Skin epidermis (tissue), 12 donors: Measurements from ENCODE around the gene APCDD1L.

Experiments used
- H3K27ac ChIP-seq, 21 experiments: fragments of 200-600 bp; sonication (generic) in 11 of 21; one replicate each; pipeline ENCODE4 v1.5.0; 2020; ENCODE audit warnings: mild to moderate bottlenecking in 3 of 21, inconsistent platforms in 2 of 21, moderate library complexity in 2 of 21
- H3K4me3 ChIP-seq, 7 experiments: fragments of 200-600 bp; sonication (generic) in 2 of 7; one replicate each; pipeline ENCODE4 v1.5.0; 2020; ENCODE audit warnings: inconsistent platforms in 2 of 7, mild to moderate bottlenecking in 2 of 7, moderate library complexity in 1 of 7

Gene APCDD1L

GRCh38 chr20:58495623-58496428, 19.4 kb downstream of the APCDD1L start:
- H3K4me3 ChIP-seq: no peak overlapping the region
- no peak overlapping the region for H3K27ac ChIP-seq

- H3K27ac ChIP-seq: no peak overlapping the region
- no peak overlapping the region for H3K4me3 ChIP-seq
Observed at GRCh38 chr20:58494923-58495622, 20.1 kb downstream of the APCDD1L start.

GRCh38 chr20:58492795-58493524, 22.2 kb downstream of the APCDD1L start:
- Histone ChIP-seq H3K27ac (no peak overlapping the region), H3K4me3 (no peak overlapping the region)

GRCh38 chr20:58492074-58492718, 23.0 kb downstream of the APCDD1L start:
- H3K4me3 ChIP-seq: no peak overlapping the region

GRCh38 chr20:58486207-58486606, 29.0 kb downstream of the APCDD1L start:
- Histone ChIP-seq H3K27ac (no peak overlapping the region), H3K4me3 (no peak overlapping the region)

More at GRCh38 chr20:58492074-58492718, 23.0 kb downstream of the APCDD1L start:
- no peak overlapping the region for H3K27ac ChIP-seq

- Histone ChIP-seq H3K27ac (no peak overlapping the region), H3K4me3 (no peak overlapping the region)
Observed at GRCh38 chr20:58485393-58485792, 29.8 kb downstream of the APCDD1L start.

GRCh38 chr20:58483470-58483869, 31.7 kb downstream of the APCDD1L start:
- Histone ChIP-seq H3K27ac (no peak overlapping the region), H3K4me3 (no peak overlapping the region)

GRCh38 chr20:58483051-58483450, 32.1 kb downstream of the APCDD1L start:
- no peak overlapping the region for H3K4me3 ChIP-seq

GRCh38 chr20:58482416-58482815, 32.8 kb downstream of the APCDD1L start:
- Histone ChIP-seq H3K4me3 (no peak overlapping the region), H3K27ac (no peak overlapping the region)

More at GRCh38 chr20:58483051-58483450, 32.1 kb downstream of the APCDD1L start:
- no peak overlapping the region for H3K27ac ChIP-seq

GRCh38 chr20:58481481-58482021, 33.6 kb downstream of the APCDD1L start:
- no peak overlapping the region for H3K4me3 ChIP-seq
- H3K27ac ChIP-seq: no peak overlapping the region

GRCh38 chr20:58480551-58481336, 34.5 kb downstream of the APCDD1L start:
- peak overlapping the region in 1 of 21 experiments; percentile 69 for H3K27ac ChIP-seq
- H3K4me3 ChIP-seq: no peak overlapping the region

GRCh38 chr20:58479726-58480440, 35.3 kb downstream of the APCDD1L start:
- peak overlapping the region in 1 of 21 experiments; percentile 69 for H3K27ac ChIP-seq
- no peak overlapping the region for H3K4me3 ChIP-seq

- no peak overlapping the region for H3K27ac ChIP-seq
Observed at GRCh38 chr20:58478141-58478805, 36.9 kb downstream of the APCDD1L start.

GRCh38 chr20:58475466-58475865, 39.7 kb downstream of the APCDD1L start:
- Histone ChIP-seq H3K27ac (no peak overlapping the region), H3K4me3 (no peak overlapping the region)

More at GRCh38 chr20:58478141-58478805, 36.9 kb downstream of the APCDD1L start:
- H3K4me3 ChIP-seq: no peak overlapping the region

GRCh38 chr20:58473453-58474425, 41.5 kb downstream of the APCDD1L start:
- H3K4me3 ChIP-seq: no peak overlapping the region
- H3K27ac ChIP-seq: no peak overlapping the region

- Histone ChIP-seq H3K4me3 (no peak overlapping the region), H3K27ac (no peak overlapping the region)
Observed at GRCh38 chr20:58472273-58473018, 42.8 kb downstream of the APCDD1L start.
